HepG2 (cell line): ENCODE results near the gene LGALS14.

Experiments used
- ADNP ChIP-seq: sonication (generic); formaldehyde crosslinking; IDR thresholded peaks from 2 replicates; pipeline ENCODE4 v1.4.0; 2020; ENCODE audit warnings: missing genetic modification reagents
- ATF2 ChIP-seq: sonication (generic); formaldehyde crosslinking; IDR thresholded peaks from 2 replicates; pipeline ENCODE4 v1.4.0; 2020; ENCODE audit warnings: missing genetic modification reagents
- ATRX ChIP-seq: sonication (generic); formaldehyde crosslinking; IDR thresholded peaks from 2 replicates; pipeline ENCODE4 v1.4.0; 2020; ENCODE audit warnings: missing genetic modification reagents, borderline replicate concordance
- CTCF ChIP-seq: sonication (generic); formaldehyde crosslinking; IDR thresholded peaks from 2 replicates; pipeline ENCODE4 v1.5.0; 2020; ENCODE audit warnings: mild to moderate bottlenecking, missing genetic modification reagents, moderate library complexity
- EP300 ChIP-seq, 3 experiments: sonication (generic) in 1 of 3; formaldehyde crosslinking in 1 of 3; IDR thresholded peaks; 2 replicates each; pipeline versions ENCODE4 v1.5.1 to v1.6.1; 2011 to 2020; ENCODE audit warnings: low read depth in 2 of 3, low read length in 2 of 3, borderline replicate concordance in 1 of 3, improper control_type of control experiment in 1 of 3, mild to moderate bottlenecking in 1 of 3, missing genetic modification reagents in 1 of 3, moderate library complexity in 1 of 3
- SIN3A ChIP-seq: IDR thresholded peaks from 2 replicates; pipeline ENCODE4 v1.6.1; 2011; ENCODE audit warnings: low read depth, mild to moderate bottlenecking, control low read depth, low read length, borderline replicate concordance
- STAT5B ChIP-seq: sonication (generic); formaldehyde crosslinking; IDR thresholded peaks from 2 replicates; pipeline ENCODE4 v1.4.0; 2020; ENCODE audit warnings: missing genetic modification reagents
- TAF1 ChIP-seq: sonication (generic); formaldehyde crosslinking; IDR thresholded peaks from 2 replicates; pipeline ENCODE4 v1.4.0; 2020; ENCODE audit warnings: missing genetic modification reagents
- TFE3 ChIP-seq: IDR thresholded peaks from 2 replicates; pipeline ENCODE4 v1.6.1; 2016
- U2AF2 ChIP-seq: fragments of 200-400 bp; formaldehyde crosslinking; IDR thresholded peaks from 2 replicates; pipeline ENCODE4 v1.6.1; 2017; ENCODE audit warnings: low read depth, mild to moderate bottlenecking, low read length
- ZFX ChIP-seq: sonication (generic); formaldehyde crosslinking; IDR thresholded peaks from 2 replicates; pipeline ENCODE4 v1.4.0; 2020; ENCODE audit warnings: mild to moderate bottlenecking, low read depth, missing genetic modification reagents, moderate library complexity
- ZNF124 ChIP-seq: sonication (generic); formaldehyde crosslinking; IDR thresholded peaks from 2 replicates; pipeline ENCODE4 v1.4.0; 2020; ENCODE audit warnings: missing genetic modification reagents
- ZNF660 ChIP-seq: sonication (generic); formaldehyde crosslinking; IDR thresholded peaks from 2 replicates; pipeline ENCODE4 v1.5.1; 2020; ENCODE audit warnings: mild to moderate bottlenecking, low read depth, missing genetic modification reagents, borderline replicate concordance
- TF ChIP-seq, protein P1 (sequence below): sonication (generic); formaldehyde crosslinking; IDR thresholded peaks from 2 replicates; pipeline ENCODE4 v1.4.0; 2020; ENCODE audit warnings: missing genetic modification reagents, mild to moderate bottlenecking, borderline replicate concordance

- TF ChIP-seq SIN3A (no peak), ADNP (CRISPR knock-in tag) (no peak), ZNF124 (CRISPR knock-in tag) (no peak), ATRX (CRISPR knock-in tag) (no peak), EP300 (IDR thresholded peaks at IDR 0.05; ENCODE audit: low read depth in 2 of 2, low read length in 2 of 2) (no peak), EP300 (CRISPR knock-in tag; IDR thresholded peaks at IDR 0.05; ENCODE audit: borderline replicate concordance) (no peak), CTCF (no peak), TAF1 (CRISPR knock-in tag) (no peak), TFE3 (CRISPR knock-in tag) (no peak), ZFX (CRISPR knock-in tag) (no peak), ZNF660 (no peak), ATF2 (CRISPR knock-in tag) (no peak), STAT5B (CRISPR knock-in tag) (no peak), U2AF2 (no peak)
- TF ChIP-seq, protein P1, sequence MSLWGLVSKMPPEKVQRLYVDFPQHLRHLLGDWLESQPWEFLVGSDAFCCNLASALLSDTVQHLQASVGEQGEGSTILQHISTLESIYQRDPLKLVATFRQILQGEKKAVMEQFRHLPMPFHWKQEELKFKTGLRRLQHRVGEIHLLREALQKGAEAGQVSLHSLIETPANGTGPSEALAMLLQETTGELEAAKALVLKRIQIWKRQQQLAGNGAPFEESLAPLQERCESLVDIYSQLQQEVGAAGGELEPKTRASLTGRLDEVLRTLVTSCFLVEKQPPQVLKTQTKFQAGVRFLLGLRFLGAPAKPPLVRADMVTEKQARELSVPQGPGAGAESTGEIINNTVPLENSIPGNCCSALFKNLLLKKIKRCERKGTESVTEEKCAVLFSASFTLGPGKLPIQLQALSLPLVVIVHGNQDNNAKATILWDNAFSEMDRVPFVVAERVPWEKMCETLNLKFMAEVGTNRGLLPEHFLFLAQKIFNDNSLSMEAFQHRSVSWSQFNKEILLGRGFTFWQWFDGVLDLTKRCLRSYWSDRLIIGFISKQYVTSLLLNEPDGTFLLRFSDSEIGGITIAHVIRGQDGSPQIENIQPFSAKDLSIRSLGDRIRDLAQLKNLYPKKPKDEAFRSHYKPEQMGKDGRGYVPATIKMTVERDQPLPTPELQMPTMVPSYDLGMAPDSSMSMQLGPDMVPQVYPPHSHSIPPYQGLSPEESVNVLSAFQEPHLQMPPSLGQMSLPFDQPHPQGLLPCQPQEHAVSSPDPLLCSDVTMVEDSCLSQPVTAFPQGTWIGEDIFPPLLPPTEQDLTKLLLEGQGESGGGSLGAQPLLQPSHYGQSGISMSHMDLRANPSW = no peak
Observed at GRCh38 chr19:39725995-39726394, 21.7 kb downstream of the LGALS14 start.
